GM10248 (cell line): ENCODE results near the gene NRROS.
A peak's percentile ranks its signal among the peaks of the same experiment; 100 is the strongest.

ENCODE experiments used
- CTCF ChIA-PET: fragments of 300-600 bp; sonication (Branson Sonifier 250); formaldehyde crosslinking; extraction: SDS; loops from one replicate; lab custom pipeline; 2021; ENCODE audit warnings: antibody characterized with exemption; lab: Yijun Ruan, JAX
- POLR2A ChIA-PET: fragments of 350-650 bp; sonication (Branson Sonifier 250); formaldehyde crosslinking; extraction: SDS; loops from one replicate; lab custom pipeline; 2020; ENCODE audit warnings: antibody characterized with exemption; lab: Yijun Ruan, JAX
- DNase-seq: peaks from one replicate; pipeline ENCODE4 v3.0.0; 2012; ENCODE audit errors: extremely low spot score
- CTCF ChIP-seq: IDR thresholded peaks from 2 replicates; pipeline ENCODE4 v1.5.1; 2012; ENCODE audit warnings: mild to moderate bottlenecking, low read depth; ENCODE audit errors: extremely low read depth, missing control alignments, control extremely low read depth

NRROS gene

DNA sequence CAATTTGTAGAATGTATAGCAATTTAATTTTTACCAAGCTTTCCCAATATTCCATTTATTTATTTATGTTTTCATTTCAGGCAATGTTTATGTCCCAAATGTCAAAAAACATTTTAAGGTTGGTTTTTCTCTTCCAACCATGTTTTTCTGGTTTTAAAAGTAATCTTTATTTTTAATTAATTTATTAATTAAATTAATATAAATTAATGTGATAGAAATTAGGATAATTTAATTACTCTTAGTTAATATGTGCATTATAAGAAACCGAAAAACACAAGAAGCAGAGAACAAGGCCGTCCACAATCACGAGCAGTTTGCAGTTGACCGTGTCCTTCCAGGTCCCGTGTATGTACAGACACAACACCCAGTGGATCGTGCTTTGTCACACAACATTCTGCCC is 36.8 kb upstream of the NRROS start:
- ChIA-PET CTCF (interaction anchor here (1.2 to 3.3 kb wide), 3 partner anchors 10 to 82 kb away, joined by 3 to 12 read pairs (median 3); no protein-coding TSS in a partner anchor), POLR2A (no interaction called here)
- no peak for DNase-seq
- TF ChIP-seq CTCF = no peak

DNA sequence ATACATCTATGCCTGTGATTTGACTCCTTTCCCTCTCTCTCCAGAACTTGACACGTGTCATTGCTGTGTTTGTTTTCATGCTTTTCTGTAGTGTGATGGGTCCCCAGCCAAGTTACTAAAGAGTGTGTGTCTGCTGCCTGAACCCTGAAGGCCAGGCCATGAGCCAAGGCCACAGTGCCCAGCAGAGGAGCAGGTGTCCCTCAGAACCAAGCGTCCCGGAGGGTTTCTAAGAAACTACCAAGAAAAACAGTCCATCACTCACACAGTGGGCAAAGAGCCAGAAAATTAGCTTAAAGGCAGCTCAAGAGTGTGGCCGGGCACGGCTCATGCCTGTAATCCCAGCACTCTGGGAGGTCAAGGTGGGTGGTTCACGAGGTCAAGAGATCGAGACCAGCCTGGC is 35.8 kb upstream of the NRROS start:
- CTCF ChIA-PET = interaction anchor here (1.4 to 3.3 kb wide), 4 partner anchors 11 to 81 kb away, joined by 3 to 12 read pairs (median 6); no protein-coding TSS in a partner anchor
- TF ChIP-seq CTCF = no peak
- DNase-seq = no peak
- POLR2A ChIA-PET = no interaction called here

DNA sequence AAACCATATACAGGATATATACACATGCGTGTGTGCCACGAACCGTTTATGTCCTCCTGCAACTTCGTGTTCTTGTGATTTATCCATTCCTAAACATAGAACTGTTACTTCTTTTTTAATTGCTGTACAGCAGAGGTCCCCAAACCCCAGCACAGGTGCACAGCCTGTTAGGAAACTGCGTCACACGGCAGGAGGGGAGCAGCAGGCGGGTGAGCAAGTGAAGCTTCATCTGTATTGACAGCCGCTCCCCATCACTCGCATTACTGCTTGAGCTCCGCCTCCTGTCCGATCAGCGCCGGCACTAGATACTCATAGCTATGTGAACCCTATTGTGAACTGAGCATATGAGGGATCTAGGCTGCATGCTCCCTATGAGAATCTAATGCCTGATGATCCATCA is 34.9 kb upstream of the NRROS start:
- DNase-seq = peak; percentile 48

DNA sequence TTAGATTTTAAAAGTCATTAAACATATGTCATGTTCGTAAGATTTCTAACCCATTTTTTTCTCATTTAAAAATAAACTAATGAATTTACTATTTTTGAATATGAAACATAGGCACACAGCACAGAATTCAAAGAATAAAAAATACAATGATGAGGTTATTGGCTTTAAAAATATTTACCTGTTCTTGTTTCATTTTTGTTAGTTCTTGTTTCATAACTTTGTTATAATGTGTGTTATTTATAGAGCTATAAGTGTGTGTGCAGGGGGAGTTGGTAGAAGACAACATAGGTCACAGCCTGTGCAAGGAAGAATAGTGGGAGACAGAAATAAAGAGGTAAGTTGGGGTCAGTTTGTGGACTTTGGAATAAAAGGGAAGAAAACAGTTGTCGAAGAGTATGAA is 30.8 kb upstream of the NRROS start:
- ChIA-PET POLR2A (no interaction called here), CTCF (interaction anchor here (0.7 to 3.7 kb wide), 24 partner anchors 10 to 277 kb away, joined by 3 to 54 read pairs (median 4); no protein-coding TSS in a partner anchor)
- no peak for TF ChIP-seq CTCF
- DNase-seq = no peak

More for the DNA sequence above, 34.9 kb upstream of the NRROS start:
- POLR2A ChIA-PET = no interaction called here
- no peak for TF ChIP-seq CTCF
- CTCF ChIA-PET = interaction anchor here (1.0 to 3.3 kb wide), 7 partner anchors 8 to 81 kb away, joined by 3 to 12 read pairs (median 3); no protein-coding TSS in a partner anchor

DNA sequence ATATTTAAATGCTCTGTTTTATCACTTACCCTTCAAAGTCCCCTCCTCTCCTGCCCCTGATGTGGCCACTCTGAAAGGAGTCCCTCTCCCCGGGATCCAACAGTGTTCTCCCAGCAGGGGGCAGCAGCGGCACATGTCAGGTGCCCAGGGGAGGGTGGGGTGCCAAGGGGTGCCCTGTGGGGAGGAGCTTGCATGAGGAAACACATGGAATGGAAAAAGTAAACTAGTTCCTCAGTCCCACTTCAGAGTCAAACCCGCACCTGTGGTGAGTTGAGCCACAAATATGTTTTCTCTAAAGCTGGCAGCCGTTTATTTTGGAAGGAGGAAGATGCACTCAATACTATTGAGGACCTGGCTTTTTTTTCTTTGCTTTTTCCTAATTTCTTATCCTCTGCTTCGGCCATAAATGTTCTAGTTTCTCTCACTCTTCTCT is 30.1 kb upstream of the NRROS start:
- ChIA-PET POLR2A (no interaction called here), CTCF (interaction anchor here (0.6 to 3.7 kb wide), 33 partner anchors 8 to 361 kb away, joined by 3 to 54 read pairs (median 4); no protein-coding TSS in a partner anchor)
- peak; percentile 74 for TF ChIP-seq CTCF
- DNase-seq = peak; percentile 89

DNA sequence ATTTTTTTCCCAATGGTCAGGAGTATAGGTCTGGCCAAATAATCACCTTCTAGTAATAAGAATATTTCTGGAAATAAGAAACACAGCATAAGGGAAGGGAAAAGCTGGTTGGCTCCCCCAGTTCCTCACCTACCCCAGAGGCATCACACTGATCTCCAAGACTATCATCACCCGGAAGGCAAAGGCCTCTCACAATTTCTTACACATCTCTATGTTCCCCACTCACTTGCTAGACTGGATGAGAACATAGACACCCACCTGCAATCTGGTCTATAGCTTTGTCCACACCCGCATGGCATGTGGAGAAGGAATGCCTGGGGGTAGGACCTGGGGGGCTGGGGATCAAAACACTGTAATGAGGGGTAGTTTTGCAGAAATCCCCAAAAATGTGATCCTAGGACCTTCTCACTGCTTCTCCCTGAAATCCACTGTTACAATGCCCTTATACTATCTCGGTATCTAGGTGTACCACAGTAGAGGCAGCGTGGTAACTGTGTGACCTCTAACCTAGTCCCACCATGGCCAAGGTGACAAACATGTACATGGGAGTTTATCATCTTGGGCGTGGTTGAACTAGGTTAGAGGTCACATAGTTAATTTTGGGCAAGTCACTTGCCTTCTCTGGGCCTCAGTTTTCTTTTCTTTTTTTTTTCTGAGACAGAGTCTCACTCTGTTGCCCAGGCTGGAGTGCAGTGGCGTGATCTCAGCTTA is 29.5 kb upstream of the NRROS start:
- TF ChIP-seq CTCF = no peak
- POLR2A ChIA-PET = no interaction called here
- CTCF ChIA-PET = interaction anchor here (0.6 to 3.7 kb wide), 29 partner anchors 8 to 361 kb away, joined by 3 to 54 read pairs (median 5); no protein-coding TSS in a partner anchor
- DNase-seq = no peak
